Sigmoid colon (tissue), 4 donors: Measurements from ENCODE around the gene CACNA2D3.

Experiments
- POLR2AphosphoS5 ChIP-seq, 4 donors: sonication (generic); formaldehyde crosslinking; IDR thresholded peaks; one replicate each; pipeline ENCODE4 v1.6.1; 2017; ENCODE audit warnings: antibody characterized with exemption in 4 of 4
- TF ChIP-seq, protein P1 (sequence below), 4 experiments: fragments of 450-650 bp in 3 of 4; fragments of 200-600 bp in 1 of 4; IDR thresholded peaks; one replicate each; pipeline ENCODE4 v1.5.1; 2016 to 2019; ENCODE audit warnings: antibody characterized with exemption in 4 of 4, mild to moderate bottlenecking in 3 of 4, moderate library complexity in 2 of 4

- TF ChIP-seq, protein P1, sequence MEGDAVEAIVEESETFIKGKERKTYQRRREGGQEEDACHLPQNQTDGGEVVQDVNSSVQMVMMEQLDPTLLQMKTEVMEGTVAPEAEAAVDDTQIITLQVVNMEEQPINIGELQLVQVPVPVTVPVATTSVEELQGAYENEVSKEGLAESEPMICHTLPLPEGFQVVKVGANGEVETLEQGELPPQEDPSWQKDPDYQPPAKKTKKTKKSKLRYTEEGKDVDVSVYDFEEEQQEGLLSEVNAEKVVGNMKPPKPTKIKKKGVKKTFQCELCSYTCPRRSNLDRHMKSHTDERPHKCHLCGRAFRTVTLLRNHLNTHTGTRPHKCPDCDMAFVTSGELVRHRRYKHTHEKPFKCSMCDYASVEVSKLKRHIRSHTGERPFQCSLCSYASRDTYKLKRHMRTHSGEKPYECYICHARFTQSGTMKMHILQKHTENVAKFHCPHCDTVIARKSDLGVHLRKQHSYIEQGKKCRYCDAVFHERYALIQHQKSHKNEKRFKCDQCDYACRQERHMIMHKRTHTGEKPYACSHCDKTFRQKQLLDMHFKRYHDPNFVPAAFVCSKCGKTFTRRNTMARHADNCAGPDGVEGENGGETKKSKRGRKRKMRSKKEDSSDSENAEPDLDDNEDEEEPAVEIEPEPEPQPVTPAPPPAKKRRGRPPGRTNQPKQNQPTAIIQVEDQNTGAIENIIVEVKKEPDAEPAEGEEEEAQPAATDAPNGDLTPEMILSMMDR (IDR thresholded peaks at IDR 0.05): no peak
- TF ChIP-seq POLR2AphosphoS5 (IDR thresholded peaks at IDR 0.05): no peak
Measured at GRCh38 chr3:54901906-54902685, 779.7 kb downstream of the CACNA2D3 start.
